Psoas muscle (tissue), 8 donors: Measurements from ENCODE around the gene RAET1G. TPM values are rescaled to one million over a fixed set of nuclear protein-coding genes. Genes with fewer than 3 reads are reported as not detected.

Experiments
- ATAC-seq, 4 donors: fragments of 200-7000 bp; cut with Tn5 transposase; one replicate each; pipeline ENCODE4 v1.9.1; 2020; ENCODE audit warnings: moderate library complexity in 3 of 4, mild to moderate bottlenecking in 2 of 4
- DNase-seq, 2 donors: peaks; one replicate each; pipeline ENCODE4 v3.0.0-alpha.2; 2020
- H3K27ac ChIP-seq: fragments of 200-600 bp; one replicate; pipeline ENCODE4 v1.8.0; 2022
- H3K27me3 ChIP-seq, 3 donors: fragments of 200-600 bp in 1 of 3; one replicate each; pipeline versions ENCODE4 v1.6.1 to v1.8.0; 2013 to 2022; ENCODE audit warnings: low read length in 2 of 3, mild to moderate bottlenecking in 2 of 3, moderate library complexity in 1 of 3; ENCODE audit not compliant: insufficient read depth in 3 of 3
- H3K36me3 ChIP-seq, 2 donors: fragments of 200-600 bp in 1 of 2; one replicate each; pipeline versions ENCODE4 v1.6.1 to v1.8.0; 2013 to 2022; ENCODE audit warnings: low read depth in 1 of 2, mild to moderate bottlenecking in 1 of 2, moderate library complexity in 1 of 2; ENCODE audit not compliant: insufficient read depth in 1 of 2
- H3K4me1 ChIP-seq: fragments of 200-600 bp; one replicate; pipeline ENCODE4 v1.8.0; 2022
- H3K4me3 ChIP-seq: fragments of 200-600 bp; one replicate; pipeline ENCODE4 v1.8.0; 2022; ENCODE audit warnings: mild to moderate bottlenecking
- H3K9me3 ChIP-seq: fragments of 200-600 bp; one replicate; pipeline ENCODE4 v1.8.0; 2022
- CTCF ChIP-seq: fragments of 200-600 bp; IDR thresholded peaks from one replicate; pipeline ENCODE4 v1.8.0; 2022; ENCODE audit warnings: antibody characterized with exemption
- WGBS, 3 donors: extraction: QIAGEN DNeasy Blood & Tissue Kit; methylation state at CpG; one replicate each; pipeline versions ENCODE4 v1.1.6 to v1.1.7; 2013; 5-methylcytosine and 5-hydroxymethylcytosine counted together
- intact Hi-C, 2 donors: fragments of 100-400 bp; cut with DNase I; formaldehyde crosslinking; loops; one replicate each; pipeline versions ENCODE4 v1.11.0 to v1.14.2; 2022
- polyA plus RNA-seq, 3 donors: library from polyadenylated mRNA; stranded (reverse); fragments of 200-250 nt; gene quantifications; one replicate each; pipeline ENCODE4 v1.2.3, GENCODE V29; 2013
- total RNA-seq, 4 donors: library from RNA; stranded (reverse); fragmentation: NEBNext Ultra II Directional in 2 of 4; extraction: Animal tissue kit (Norgen Biotek cat#: 25700) in 2 of 4; gene quantifications; one replicate each; pipeline versions ENCODE4 v1.2.1 to v1.2.4, GENCODE V29; 2021 to 2023
- donor health status: healthy with polysubstance abuse.
- donor health status: DM: no; HTN: no; CAD: no; lungs with moderate emphysema.
- donor health status: Bipolar disorder and iron deficiency.
- donor health status: healthy.
- donor health status: DM: yes; HTN: yes; CAD: no.
- donor health status: DM: no; HTN: no; CAD: no.
- donor health status: DM: no; HTN: no; CAD: no.
- donor health status: DM: yes; HTN: yes; CAD: no.

The RAET1G gene
- total and polyA plus RNA-seq, 7 donors, result 0.04 to 1.1 (median 0.52) TPM; not detected in 1

GRCh38 chr6:149918151-149918905 is 4.6 kb downstream of the RAET1G start:
- Histone ChIP-seq H3K4me1 (no peaks in the 10 kb centered on the region), H3K36me3 (no peaks in the 10 kb centered on the region), H3K27me3 (peaks cover 0 to 12% (median under 1%) of the 10 kb centered on the region in 3 donors), H3K27ac (no peak overlapping the region), H3K9me3 (no peaks in the 10 kb centered on the region), H3K4me3 (no peak overlapping the region)
- ATAC-seq, result no peak
- no peak for TF ChIP-seq CTCF
- intact Hi-C loops, result no loop called here
- WGBS, 3 donors, result 91 to 93% (median 92%) methylated on average over 6 of the region's 6 CpGs
- DNase-seq, result peak in 1 of 2 donors; percentile 34

GRCh38 chr6:149917679-149918078 is 5.2 kb downstream of the RAET1G start:
- no peaks in the 10 kb centered on the region for H3K36me3 ChIP-seq
- WGBS, 3 donors, result 94 to 100% (median 100%) methylated on average over 2 of the region's 2 CpGs
- no peak for DNase-seq
- H3K4me3 ChIP-seq, result no peak overlapping the region
- no peak overlapping the region for H3K27ac ChIP-seq
- no peaks in the 10 kb centered on the region for H3K4me1 ChIP-seq
- H3K9me3 ChIP-seq, result no peaks in the 10 kb centered on the region
- no peak for TF ChIP-seq CTCF
- no peak for ATAC-seq
- H3K27me3 ChIP-seq, result peaks cover 0 to 11% (median 0%) of the 10 kb centered on the region in 3 donors
- intact Hi-C loops, result no loop called here

- Histone ChIP-seq H3K27me3 (peaks cover 0 to 3% (median 0%) of the 10 kb centered on the region in 3 donors), H3K36me3 (no peaks in the 10 kb centered on the region), H3K4me3 (no peak overlapping the region), H3K27ac (no peak overlapping the region), H3K9me3 (no peaks in the 10 kb centered on the region), H3K4me1 (no peaks in the 10 kb centered on the region)
- intact Hi-C loops, result no loop called here
- TF ChIP-seq CTCF, result no peak
- ATAC-seq (no peak), DNase-seq (no peak)
- WGBS, 3 donors, result 90 to 92% (median 91%) methylated on average over 10 of the region's 10 CpGs
Measured at GRCh38 chr6:149915970-149916865, 6.7 kb downstream of the RAET1G start.

GRCh38 chr6:149913540-149914240 is 9.2 kb downstream of the RAET1G start:
- TF ChIP-seq CTCF, result no peak
- DNase-seq (peak in 1 of 2 donors; percentile 23), ATAC-seq (no peak)
- Histone ChIP-seq H3K36me3 (no peaks in the 10 kb centered on the region), H3K4me1 (no peaks in the 10 kb centered on the region), H3K4me3 (no peak overlapping the region), H3K27ac (no peak overlapping the region), H3K27me3 (no peaks in the 10 kb centered on the region), H3K9me3 (no peaks in the 10 kb centered on the region)
- WGBS, 3 donors, result 61 to 65% (median 64%) methylated on average over 9 of the region's 9 CpGs
- intact Hi-C loops, result no loop called here
